RWPE2 (cell line): Measurements from ENCODE around the gene GRAMD4.

ENCODE experiments used
- ATAC-seq: fragments of 200-7000 bp; cut with Tn5 transposase; 3 replicates; pipeline ENCODE4 v1.9.1; 2021; ENCODE audit warnings: low read depth
- DNase-seq: peaks from one replicate; pipeline ENCODE4 v3.0.0-alpha.2; 2020; ENCODE audit warnings: low spot score
- H3K27ac ChIP-seq: fragments of 450-650 bp; 2 replicates; pipeline ENCODE4 v1.5.1; 2017; ENCODE audit warnings: mild to moderate bottlenecking; ENCODE audit not compliant: poor library complexity, severe bottlenecking
- H3K27me3 ChIP-seq: fragments of 250-450 bp; sonication (Bioruptor Pico); 2 replicates; pipeline ENCODE4 v1.5.1; 2021; ENCODE audit warnings: mild to moderate bottlenecking, moderate library complexity; ENCODE audit not compliant: insufficient read depth, poor library complexity, severe bottlenecking
- H3K36me3 ChIP-seq: fragments of 250-450 bp; sonication (Bioruptor Pico); 2 replicates; pipeline ENCODE4 v1.5.1; 2020; ENCODE audit warnings: low read depth, mild to moderate bottlenecking, moderate library complexity
- H3K4me1 ChIP-seq: fragments of 250-450 bp; sonication (Bioruptor Pico); 2 replicates; pipeline ENCODE4 v1.5.1; 2021; ENCODE audit warnings: mild to moderate bottlenecking, moderate library complexity; ENCODE audit not compliant: insufficient read depth, poor library complexity, severe bottlenecking
- H3K4me3 ChIP-seq: fragments of 250-450 bp; sonication (Bioruptor Pico); 2 replicates; pipeline ENCODE4 v1.5.1; 2021; ENCODE audit warnings: mild to moderate bottlenecking, moderate library complexity; ENCODE audit not compliant: severe bottlenecking
- H3K9me3 ChIP-seq: fragments of 250-450 bp; sonication (Bioruptor Pico); 2 replicates; pipeline ENCODE4 v1.5.1; 2021; ENCODE audit warnings: mild to moderate bottlenecking, moderate library complexity; ENCODE audit not compliant: severe bottlenecking
- TF ChIP-seq, protein P1 (sequence below): fragments of 450-650 bp; IDR thresholded peaks from one replicate; pipeline ENCODE4 v1.5.1; 2017; ENCODE audit warnings: mild to moderate bottlenecking, moderate library complexity; ENCODE audit not compliant: poor library complexity, severe bottlenecking

GRAMD4 gene

DNA sequence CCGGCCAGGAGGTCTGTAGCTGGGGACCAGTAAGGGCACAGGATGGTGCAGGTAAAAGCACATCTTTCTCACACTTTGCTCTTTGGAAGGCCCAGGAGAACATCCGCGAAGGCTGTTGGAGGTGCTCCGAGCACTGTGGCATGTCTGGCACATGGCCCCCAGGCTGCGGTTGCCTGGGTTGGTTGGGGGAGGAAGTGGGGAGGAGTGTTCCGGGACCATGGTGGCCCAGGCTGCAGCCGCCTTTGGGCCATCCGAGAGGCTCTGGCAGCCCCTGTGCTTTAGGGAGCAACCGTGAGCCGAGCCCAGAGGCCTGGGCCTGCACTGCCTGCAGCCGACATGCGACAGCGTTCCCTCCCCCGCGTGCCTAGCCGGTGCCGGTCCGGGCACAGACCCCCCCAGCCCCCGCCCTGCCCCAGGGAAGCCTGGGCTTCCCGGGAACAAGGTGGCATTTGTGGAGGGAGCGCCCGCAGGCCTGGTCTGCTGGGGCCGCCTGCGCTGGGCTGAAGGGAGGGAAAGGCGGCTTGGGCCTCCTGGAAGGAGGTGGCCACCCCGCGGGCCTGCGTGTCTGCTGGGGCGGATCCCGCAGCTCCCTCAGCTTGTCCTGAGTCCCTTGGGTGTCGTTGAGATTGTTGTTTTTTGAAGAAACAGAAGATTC lies 57.9 kb downstream of the GRAMD4 start:
- H3K27me3 ChIP-seq, result no peaks in the 10 kb centered on the region
- DNase-seq, result no peak
- ATAC-seq, result no peak
- no peak overlapping the region for H3K4me3 ChIP-seq
- H3K27ac ChIP-seq, result no peak overlapping the region
- H3K4me1 ChIP-seq, result no peaks in the 10 kb centered on the region
- no peaks in the 10 kb centered on the region for H3K36me3 ChIP-seq
- H3K9me3 ChIP-seq, result no peaks in the 10 kb centered on the region
- TF ChIP-seq, protein P1, sequence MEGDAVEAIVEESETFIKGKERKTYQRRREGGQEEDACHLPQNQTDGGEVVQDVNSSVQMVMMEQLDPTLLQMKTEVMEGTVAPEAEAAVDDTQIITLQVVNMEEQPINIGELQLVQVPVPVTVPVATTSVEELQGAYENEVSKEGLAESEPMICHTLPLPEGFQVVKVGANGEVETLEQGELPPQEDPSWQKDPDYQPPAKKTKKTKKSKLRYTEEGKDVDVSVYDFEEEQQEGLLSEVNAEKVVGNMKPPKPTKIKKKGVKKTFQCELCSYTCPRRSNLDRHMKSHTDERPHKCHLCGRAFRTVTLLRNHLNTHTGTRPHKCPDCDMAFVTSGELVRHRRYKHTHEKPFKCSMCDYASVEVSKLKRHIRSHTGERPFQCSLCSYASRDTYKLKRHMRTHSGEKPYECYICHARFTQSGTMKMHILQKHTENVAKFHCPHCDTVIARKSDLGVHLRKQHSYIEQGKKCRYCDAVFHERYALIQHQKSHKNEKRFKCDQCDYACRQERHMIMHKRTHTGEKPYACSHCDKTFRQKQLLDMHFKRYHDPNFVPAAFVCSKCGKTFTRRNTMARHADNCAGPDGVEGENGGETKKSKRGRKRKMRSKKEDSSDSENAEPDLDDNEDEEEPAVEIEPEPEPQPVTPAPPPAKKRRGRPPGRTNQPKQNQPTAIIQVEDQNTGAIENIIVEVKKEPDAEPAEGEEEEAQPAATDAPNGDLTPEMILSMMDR, result no peak

DNA sequence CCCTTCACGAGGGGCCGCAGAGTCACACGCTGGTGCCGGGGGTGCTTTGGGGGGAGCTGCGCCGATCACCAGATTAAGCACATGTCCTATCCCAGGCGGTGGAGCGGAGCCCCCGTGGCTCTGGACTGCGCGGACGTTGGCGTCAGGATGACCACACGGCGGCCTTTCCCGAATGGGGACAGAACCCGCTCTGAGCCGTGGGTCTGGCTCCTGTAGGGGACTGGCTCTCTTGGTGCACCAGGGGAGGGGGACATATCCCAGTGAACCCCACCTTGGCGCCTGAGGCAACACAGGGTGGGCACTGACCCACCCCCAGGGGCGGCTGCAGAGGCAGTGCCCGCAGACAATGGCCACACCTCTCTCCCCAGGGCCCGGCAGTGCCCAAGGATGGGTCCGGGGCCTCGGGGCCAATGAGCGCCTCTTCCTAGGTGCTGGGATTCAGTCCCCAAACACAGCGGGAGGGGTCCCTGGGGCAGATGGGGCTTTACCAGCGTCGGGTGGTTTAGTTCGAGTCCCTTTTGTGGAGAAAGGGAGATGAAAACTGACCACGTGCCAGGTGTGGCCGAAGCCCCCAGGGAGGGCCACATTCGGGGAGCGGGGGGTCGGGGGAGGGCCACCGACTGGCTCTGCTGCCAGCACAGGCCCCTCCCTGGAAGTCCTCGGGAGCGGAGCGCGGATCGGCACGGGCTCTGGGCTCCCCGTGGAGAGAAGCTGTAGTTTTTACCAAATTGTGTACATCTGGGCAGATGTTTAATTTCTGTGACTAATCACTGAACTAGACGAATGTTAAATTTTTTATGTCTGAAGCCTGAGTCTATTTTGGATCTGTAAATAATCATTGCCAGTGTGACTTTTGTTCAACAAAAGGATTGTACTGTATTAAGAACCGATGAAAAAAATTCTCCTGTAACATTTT lies 58.9 kb downstream of the GRAMD4 start:
- Histone ChIP-seq H3K27ac (no peak overlapping the region), H3K4me3 (no peak overlapping the region), H3K4me1 (no peaks in the 10 kb centered on the region), H3K9me3 (no peaks in the 10 kb centered on the region), H3K36me3 (no peaks in the 10 kb centered on the region), H3K27me3 (no peaks in the 10 kb centered on the region)
- no peak for DNase-seq
- ATAC-seq, result no peak
- TF ChIP-seq, protein P1, result no peak

DNA sequence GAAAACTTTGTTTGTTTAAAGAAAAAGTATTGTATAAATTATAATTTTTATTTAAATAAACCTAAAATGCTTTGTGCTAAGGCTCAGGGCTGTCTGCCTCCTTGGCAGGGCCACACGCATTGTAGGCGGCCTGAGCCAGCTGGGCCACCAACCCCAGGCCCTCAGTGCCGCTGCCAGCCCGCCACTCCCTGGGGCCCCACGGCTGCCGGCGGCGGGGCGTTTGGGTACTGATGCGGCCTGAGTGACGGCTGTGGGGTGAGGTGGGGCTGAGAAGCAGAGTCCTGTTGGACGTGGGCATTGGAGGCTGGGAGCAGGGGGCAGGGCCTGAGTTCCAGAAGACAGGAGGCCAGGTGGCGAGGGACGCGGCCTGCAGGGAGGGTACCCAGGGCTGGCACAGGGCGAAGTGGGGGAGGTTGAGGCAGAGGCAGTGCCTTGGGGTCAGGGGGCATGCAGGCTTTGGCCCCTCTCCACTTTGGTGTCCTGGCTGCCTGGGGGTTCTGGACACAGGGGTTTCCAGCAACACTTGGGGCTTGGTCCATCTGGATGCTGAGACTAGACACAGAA lies 59.6 kb downstream of the GRAMD4 start:
- Histone ChIP-seq H3K27me3 (no peaks in the 10 kb centered on the region), H3K36me3 (no peaks in the 10 kb centered on the region), H3K4me1 (no peaks in the 10 kb centered on the region), H3K4me3 (no peak overlapping the region), H3K9me3 (no peaks in the 10 kb centered on the region), H3K27ac (no peak overlapping the region)
- ATAC-seq, result no peak
- DNase-seq, result no peak
- TF ChIP-seq, protein P1, result no peak

DNA sequence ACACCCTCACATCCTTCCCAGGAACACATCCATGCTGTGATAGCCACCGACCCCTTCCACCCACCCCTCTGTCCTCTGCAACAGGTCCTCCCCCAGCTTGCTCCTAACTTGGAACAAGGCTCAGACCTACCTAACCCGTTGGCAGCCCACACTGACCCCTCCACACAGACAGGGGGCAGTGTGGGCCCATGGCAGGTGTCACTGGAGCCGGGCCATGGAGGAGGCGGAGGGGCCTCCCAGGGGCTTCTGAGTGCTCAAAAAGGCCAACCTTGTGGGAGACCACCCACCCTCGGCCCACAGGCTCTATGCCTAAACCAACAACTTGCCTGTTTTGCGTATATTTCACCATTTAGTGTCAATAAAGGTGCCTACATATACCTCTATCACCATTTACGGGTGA lies 60.8 kb downstream of the GRAMD4 start:
- Histone ChIP-seq H3K27me3 (no peaks in the 10 kb centered on the region), H3K27ac (no peak overlapping the region), H3K4me3 (no peak overlapping the region), H3K9me3 (no peaks in the 10 kb centered on the region), H3K4me1 (no peaks in the 10 kb centered on the region), H3K36me3 (peaks cover 6% of the 10 kb centered on the region)
- ATAC-seq (no peak), DNase-seq (no peak)
- TF ChIP-seq, protein P1, result peak; percentile 6
